Activated effector memory CD4-positive, alpha-beta T cell treated with anti-CD3 and anti-CD28 coated beads, Interleukin-2, amount 50 U/mL, for 16 hours (primary cell): Measurements from ENCODE around the gene KRTCAP2.
"Not testable (repeated sequence)": the region's sequence is repeated elsewhere in the genome, so short reads cannot be mapped to it uniquely, and the experiment has no call there.

Experiments used
- DNase-seq: peaks from one replicate; pipeline ENCODE4 v3.0.0-alpha.2; 2020

The KRTCAP2 gene

GRCh38 chr1:155167166-155168104, 5.7 kb downstream of the KRTCAP2 start:
- peak; percentile 95 for DNase-seq

GRCh38 chr1:155166471-155167165, 6.5 kb downstream of the KRTCAP2 start:
- peak; percentile 28 for DNase-seq

- peak; percentile 49 for DNase-seq
Observed at GRCh38 chr1:155166051-155166470, 7.0 kb downstream of the KRTCAP2 start.

GRCh38 chr1:155164625-155165024, 8.5 kb downstream of the KRTCAP2 start:
- peak; percentile 36 for DNase-seq

- DNase-seq = not testable (repeated sequence)
Observed at GRCh38 chr1:155163785-155164184, 9.3 kb downstream of the KRTCAP2 start.

- not testable (repeated sequence) for DNase-seq
Observed at GRCh38 chr1:155162631-155163030, 10.5 kb downstream of the KRTCAP2 start.

- DNase-seq = no peak
Observed at GRCh38 chr1:155160128-155160527, 13.0 kb downstream of the KRTCAP2 start.

- DNase-seq = no peak
Observed at GRCh38 chr1:155158991-155159390, 14.1 kb downstream of the KRTCAP2 start.

GRCh38 chr1:155155996-155156643, 17.0 kb downstream of the KRTCAP2 start:
- not testable (repeated sequence) for DNase-seq

- no peak for DNase-seq
Observed at GRCh38 chr1:155145491-155145890, 27.6 kb downstream of the KRTCAP2 start.

GRCh38 chr1:155141749-155142148, 31.4 kb downstream of the KRTCAP2 start:
- no peak for DNase-seq

GRCh38 chr1:155140630-155140953, 32.5 kb downstream of the KRTCAP2 start:
- DNase-seq = no peak

- peak; percentile 96 for DNase-seq
Observed at GRCh38 chr1:155139895-155140629, 33.0 kb downstream of the KRTCAP2 start, which contains the start of gene DPM3. TSS of gene DPM3 (minus strand) at chr1:155140531. CDS start at chr1:155140240, 291 bp downstream.

GRCh38 chr1:155137154-155137949, 35.8 kb downstream of the KRTCAP2 start:
- no peak for DNase-seq

- no peak for DNase-seq
Observed at GRCh38 chr1:155136748-155137147, 36.4 kb downstream of the KRTCAP2 start.

- DNase-seq = peak; percentile 97
Observed at GRCh38 chr1:155135415-155136028, 37.6 kb downstream of the KRTCAP2 start, which contains the start of gene SLC50A1. TSS of gene SLC50A1 (plus strand) at chr1:155135852. CDS start at chr1:155135912, 60 bp downstream.

GRCh38 chr1:155134880-155135414, 38.2 kb downstream of the KRTCAP2 start:
- peak; percentile 91 for DNase-seq

- no peak for DNase-seq
Observed at GRCh38 chr1:155134322-155134721, 38.8 kb downstream of the KRTCAP2 start.

- DNase-seq = no peak
Observed at GRCh38 chr1:155133799-155134281, 39.3 kb downstream of the KRTCAP2 start.

GRCh38 chr1:155131856-155132255, 41.2 kb downstream of the KRTCAP2 start:
- no peak for DNase-seq

GRCh38 chr1:155131285-155131684, 41.8 kb downstream of the KRTCAP2 start:
- DNase-seq = no peak
